K562 (cell line): ENCODE results near the gene TLCD1. TPM values are rescaled to one million over a fixed set of nuclear protein-coding genes. Genes with fewer than 3 reads are reported as not detected.

ENCODE experiments used
- ADNP ChIP-seq: fragments of 200-800 bp; sonication (Bioruptor generic); IDR thresholded peaks from 2 replicates; pipeline ENCODE4 v1.6.1; 2016; ENCODE audit warnings: missing genetic modification characterization, missing compliant biosample characterization
- ARID4B ChIP-seq: sonication (generic); formaldehyde crosslinking; IDR thresholded peaks from 2 replicates; pipeline ENCODE4 v1.8.0; 2022; ENCODE audit warnings: mild to moderate bottlenecking, missing genetic modification reagents
- ASH1L ChIP-seq: fragments of 450-650 bp; IDR thresholded peaks from 2 replicates; pipeline ENCODE4 v1.6.1; 2018; ENCODE audit warnings: borderline replicate concordance, mild to moderate bottlenecking, low read depth; ENCODE audit not compliant: partially characterized antibody
- BRCA1 ChIP-seq, 2 experiments: fragments of 450-650 bp in 1 of 2; sonication (generic) in 1 of 2; formaldehyde crosslinking in 1 of 2; IDR thresholded peaks; 2 replicates each; pipeline versions ENCODE4 v1.5.0 to v1.6.1; 2017 to 2020; ENCODE audit warnings: mild to moderate bottlenecking in 1 of 2, missing genetic modification reagents in 1 of 2
- CBX2 ChIP-seq: fragments of 200-600 bp; sonication (generic); IDR thresholded peaks from one replicate; pipeline ENCODE4 v1.6.1; 2012; ENCODE audit warnings: mild to moderate bottlenecking, low read length, inconsistent platforms; ENCODE audit not compliant: insufficient read depth, poor library complexity, severe bottlenecking
- FOSL1 ChIP-seq: fragments of 200-800 bp; sonication (Bioruptor generic); conservative IDR thresholded peaks from 2 replicates; pipeline ENCODE4 v1.6.1; 2016; ENCODE audit warnings: missing genetic modification characterization, missing compliant biosample characterization
- GTF2B ChIP-seq: IDR thresholded peaks from 2 replicates; pipeline ENCODE4 v1.6.1; 2011; ENCODE audit not compliant: insufficient read length; ENCODE audit errors: extremely low read depth
- KLF6 ChIP-seq: fragments of 250-450 bp; sonication (Bioruptor Pico); IDR thresholded peaks from 2 replicates; pipeline ENCODE4 v1.4.0; 2020; ENCODE audit warnings: mild to moderate bottlenecking, moderate library complexity, borderline replicate concordance
- MLX ChIP-seq, 2 experiments: fragments of 450-650 bp in 1 of 2; sonication (generic) in 1 of 2; formaldehyde crosslinking; conservative IDR thresholded peaks; 2 replicates each; pipeline versions ENCODE4 v1.4.0 to v1.8.1; 2020 to 2022; ENCODE audit warnings: mild to moderate bottlenecking in 1 of 2, missing genetic modification reagents in 1 of 2
- NR2C1 ChIP-seq, 2 experiments: fragments of 450-650 bp; IDR thresholded peaks; 2 replicates each; pipeline ENCODE4 v1.6.1; 2017; ENCODE audit warnings: mild to moderate bottlenecking in 2 of 2, antibody characterized with exemption in 1 of 2, inconsistent platforms in 1 of 2, missing compliant biosample characterization in 1 of 2, missing genetic modification characterization in 1 of 2
- POLR2AphosphoS2 ChIP-seq: IDR thresholded peaks from 2 replicates; pipeline ENCODE4 v1.6.1; 2012; ENCODE audit warnings: low read length, improper control_type of control experiment
- RBFOX2 ChIP-seq: fragments of 200-400 bp; formaldehyde crosslinking; IDR thresholded peaks from 2 replicates; pipeline ENCODE4 v1.6.1; 2017; ENCODE audit warnings: low read depth, mild to moderate bottlenecking, low read length, moderate library complexity
- SP2 ChIP-seq: IDR thresholded peaks from 2 replicates; pipeline ENCODE4 v1.6.1; 2011; ENCODE audit warnings: mild to moderate bottlenecking, low read depth, low read length, moderate library complexity; ENCODE audit not compliant: poor library complexity, severe bottlenecking; ENCODE audit errors: extremely low read depth
- WHSC1 ChIP-seq: IDR thresholded peaks from one replicate; pipeline ENCODE4 v1.6.1; 2012; ENCODE audit warnings: low read length, control low read depth, inconsistent platforms
- ZBTB9 ChIP-seq: fragments of 450-650 bp; formaldehyde crosslinking; IDR thresholded peaks from 2 replicates; pipeline ENCODE4 v1.4.0; 2020; ENCODE audit warnings: mild to moderate bottlenecking, moderate library complexity
- ZC3H8 ChIP-seq: fragments of 450-650 bp; IDR thresholded peaks from 2 replicates; pipeline ENCODE4 v1.6.1; 2017
- ZFP1 ChIP-seq: fragments of 450-650 bp; formaldehyde crosslinking; IDR thresholded peaks from 2 replicates; pipeline ENCODE4 v1.4.0; 2020; ENCODE audit warnings: mild to moderate bottlenecking, mixed read lengths
- ZKSCAN1 ChIP-seq: fragments of 150-350 bp; IDR thresholded peaks from 2 replicates; pipeline ENCODE4 v1.6.1; 2016; ENCODE audit warnings: low read depth, low read length
- ZNF121 ChIP-seq: sonication (generic); formaldehyde crosslinking; conservative IDR thresholded peaks from 2 replicates; pipeline ENCODE4 v1.8.0; 2022; ENCODE audit warnings: missing genetic modification reagents
- ZNF184 ChIP-seq: sonication (generic); formaldehyde crosslinking; IDR thresholded peaks from 2 replicates; pipeline ENCODE4 v1.5.0; 2020; ENCODE audit warnings: missing genetic modification reagents
- polyA plus RNA-seq, 8 experiments: library from polyadenylated mRNA; depleted of rRNA in 4 of 8; stranded (reverse) in 5 of 8; unstranded in 3 of 8; fragments of >200 nt; fragmentation: Nextera tagmentation in 2 of 8; fragmentation: Illumina TruSeq in 1 of 8; extraction: Ambion mirVana in 2 of 8; extraction: Trizol in 1 of 8; gene quantifications; 2 replicates each; pipeline versions ENCODE4 v1.2.1 to v1.2.3, GENCODE V29; 2011 to 2014; ENCODE audit warnings: inconsistent platforms in 1 of 8, missing spikeins in 1 of 8
- total RNA-seq, 7 experiments: library from RNA; depleted of rRNA in 6 of 7; stranded (reverse); fragments of >200 nt in 6 of 7; fragmentation: Illumina TruSeq in 2 of 7; extraction: Trizol in 2 of 7; gene quantifications; 2 replicates each; pipeline versions ENCODE4 v1.2.1 to v1.2.3, GENCODE V29; 2011 to 2021; ENCODE audit warnings: low replicate concordance in 1 of 7

Gene TLCD1
- total and polyA plus RNA-seq, 9 of the 15 experiments (the other 6 are each of a cell fraction or from before 2014, with no cell fraction given) = 6.8 to 37.7 (median 21.7) TPM

- TF ChIP-seq CBX2 (no peak), FOSL1 (tag) (peak; percentile 39; the same call in 1 of the 2 replicates), ASH1L (no peak), KLF6 (CRISPR knock-in tag) (no peak), NR2C1 (IDR thresholded peaks at IDR 0.05) (no peak), NR2C1 (tag; IDR thresholded peaks at IDR 0.05) (peak; percentile 55), ZBTB9 (CRISPR knock-in tag) (no peak), MLX (CRISPR knock-in tag; conservative IDR thresholded peaks at IDR 0.05) (no peak), ZNF121 (CRISPR knock-in tag) (no peak), WHSC1 (no peak), POLR2AphosphoS2 (no peak), ZNF184 (CRISPR knock-in tag) (no peak), ADNP (tag) (no peak), SP2 (no peak), ZKSCAN1 (no peak), ZFP1 (CRISPR knock-in tag) (0 out of 2 replicates have a peak, but pooled peaks have one; percentile 6), ZC3H8 (no peak; the same call in 1 of the 2 replicates), BRCA1 (IDR thresholded peaks at IDR 0.05) (no peak), BRCA1 (CRISPR knock-in tag; IDR thresholded peaks at IDR 0.05) (no peak), ARID4B (peak; percentile 57; the same call in 1 of the 2 replicates), RBFOX2 (peak; percentile 19; the same call in 1 of the 2 replicates), GTF2B (no peak)
Measured at GRCh38 chr17:28744104-28744971, 18.3 kb upstream of the TLCD1 start (continued).
